H9 (cell line): ENCODE results near the gene FAT4. TPM values are rescaled to one million over a fixed set of nuclear protein-coding genes. Genes with fewer than 3 reads are reported as not detected.

Source experiments
- DNase-seq: peaks from one replicate; pipeline ENCODE4 v3.0.0-alpha.2; 2017
- H2AFZ ChIP-seq: one replicate; pipeline ENCODE4 v1.6.1; 2013; ENCODE audit warnings: mild to moderate bottlenecking, low read length, control low read depth, moderate library complexity
- H2AK5ac ChIP-seq: 2 replicates; pipeline ENCODE4 v1.6.1; 2013; ENCODE audit warnings: low read length, control low read depth, mixed read lengths; ENCODE audit not compliant: insufficient read length
- H2BK120ac ChIP-seq: one replicate; pipeline ENCODE4 v1.6.1; 2013; ENCODE audit warnings: low read depth, mild to moderate bottlenecking, low read length, control low read depth, inconsistent platforms; ENCODE audit not compliant: poor library complexity, severe bottlenecking
- H2BK12ac ChIP-seq: 2 replicates; pipeline ENCODE4 v1.6.1; 2013; ENCODE audit warnings: low read length, control low read depth, mixed read lengths, low read depth; ENCODE audit not compliant: insufficient read length
- H2BK15ac ChIP-seq: 2 replicates; pipeline ENCODE4 v1.6.1; 2013; ENCODE audit warnings: low read depth, low read length, control low read depth
- H2BK20ac ChIP-seq: one replicate; pipeline ENCODE4 v1.6.1; 2013; ENCODE audit warnings: low read depth, mild to moderate bottlenecking, low read length, control low read depth, inconsistent platforms; ENCODE audit not compliant: poor library complexity, severe bottlenecking
- H2BK5ac ChIP-seq: 2 replicates; pipeline ENCODE4 v1.6.1; 2013; ENCODE audit warnings: low read length, control low read depth, mixed read lengths; ENCODE audit not compliant: insufficient read length
- H3K14ac ChIP-seq: 2 replicates; pipeline ENCODE4 v1.6.1; 2013; ENCODE audit warnings: low read length, control low read depth; ENCODE audit not compliant: insufficient read depth
- H3K18ac ChIP-seq: 2 replicates; pipeline ENCODE4 v1.6.1; 2013; ENCODE audit warnings: low read depth, mild to moderate bottlenecking, mixed read lengths, low read length, control low read depth; ENCODE audit not compliant: insufficient read length
- H3K23ac ChIP-seq: 2 replicates; pipeline ENCODE4 v1.6.1; 2013; ENCODE audit warnings: low read length, control low read depth, mixed read lengths, low read depth; ENCODE audit not compliant: insufficient read length
- H3K23me2 ChIP-seq: 2 replicates; pipeline ENCODE4 v1.6.1; 2013; ENCODE audit warnings: low read depth, mild to moderate bottlenecking, mixed read lengths, low read length, control low read depth; ENCODE audit not compliant: insufficient read length, poor library complexity, severe bottlenecking
- H3K27ac ChIP-seq: 2 replicates; pipeline ENCODE4 v1.5.1; 2013; ENCODE audit warnings: low read length, control low read depth, mixed read lengths, low read depth; ENCODE audit not compliant: insufficient read length
- H3K27me3 ChIP-seq: 2 replicates; pipeline ENCODE4 v1.6.1; 2013; ENCODE audit warnings: low read length, control low read depth, inconsistent platforms; ENCODE audit not compliant: insufficient read depth
- H3K4ac ChIP-seq: 2 replicates; pipeline ENCODE4 v1.6.1; 2013; ENCODE audit warnings: low read depth, mild to moderate bottlenecking, control low read depth, inconsistent platforms, low read length, moderate library complexity
- H3K4me1 ChIP-seq: 2 replicates; pipeline ENCODE4 v1.6.1; 2013; ENCODE audit warnings: low read length, control low read depth, inconsistent platforms; ENCODE audit not compliant: insufficient read depth
- H3K4me2 ChIP-seq: 2 replicates; pipeline ENCODE4 v1.6.1; 2013; ENCODE audit warnings: low read length, control low read depth, mixed read lengths; ENCODE audit not compliant: insufficient read length, insufficient read depth
- H3K56ac ChIP-seq: 2 replicates; pipeline ENCODE4 v1.6.1; 2013; ENCODE audit warnings: low read depth, mild to moderate bottlenecking, mixed read lengths, low read length, control low read depth; ENCODE audit not compliant: insufficient read length
- H3K79me1 ChIP-seq: 2 replicates; pipeline ENCODE4 v1.6.1; 2013; ENCODE audit warnings: low read depth, mild to moderate bottlenecking, moderate library complexity, low read length, control low read depth, inconsistent platforms; ENCODE audit not compliant: insufficient read depth, poor library complexity, severe bottlenecking
- H3K79me2 ChIP-seq: 2 replicates; pipeline ENCODE4 v1.6.1; 2013; ENCODE audit warnings: low read length, control low read depth, inconsistent platforms; ENCODE audit not compliant: insufficient read depth
- H3K9ac ChIP-seq: 2 replicates; pipeline ENCODE4 v1.6.1; 2013; ENCODE audit warnings: low read length, control low read depth, mixed read lengths; ENCODE audit not compliant: insufficient read length; ENCODE audit errors: extremely low read depth
- H3K9me3 ChIP-seq: one replicate; pipeline ENCODE4 v1.6.1; 2013; ENCODE audit warnings: low read depth, low read length, inconsistent platforms; ENCODE audit not compliant: control insufficient read depth
- H3T11ph ChIP-seq: one replicate; pipeline ENCODE4 v1.6.1; 2013; ENCODE audit warnings: mild to moderate bottlenecking, low read length, control low read depth, inconsistent platforms
- H4K20me1 ChIP-seq: one replicate; pipeline ENCODE4 v1.6.1; 2013; ENCODE audit not compliant: control insufficient read depth, insufficient read length, insufficient read depth
- H4K5ac ChIP-seq: 2 replicates; pipeline ENCODE4 v1.6.1; 2013; ENCODE audit warnings: low read depth, mild to moderate bottlenecking, mixed read lengths, low read length, control low read depth; ENCODE audit not compliant: insufficient read length
- H4K8ac ChIP-seq: replicated peaks from 2 replicates; pipeline ENCODE4 v1.6.1; 2013; ENCODE audit warnings: low read length, control low read depth, mixed read lengths, low read depth; ENCODE audit not compliant: insufficient read length
- H4K91ac ChIP-seq: 2 replicates; pipeline ENCODE4 v1.6.1; 2013; ENCODE audit warnings: low read depth, mild to moderate bottlenecking, moderate library complexity, mixed read lengths, low read length, control low read depth; ENCODE audit not compliant: insufficient read length
- H3K27ac Mint-ChIP-seq, 3 experiments: 2 replicates in 2 of 3; 3 replicates in 1 of 3; pipeline ENCODE4 v1.8.0; 2020 to 2021; ENCODE audit warnings: mixed read lengths in 3 of 3, mild to moderate bottlenecking in 1 of 3, moderate library complexity in 1 of 3
- H3K27me3 Mint-ChIP-seq: 2 replicates; pipeline ENCODE4 v1.8.0; 2021; ENCODE audit warnings: low read depth, mild to moderate bottlenecking, moderate library complexity, mixed read lengths
- H3K36me3 Mint-ChIP-seq, 3 experiments: 2 replicates in 2 of 3; 3 replicates in 1 of 3; pipeline ENCODE4 v1.8.0; 2020 to 2021; ENCODE audit warnings: low read depth in 3 of 3, mixed read lengths in 3 of 3; ENCODE audit not compliant: insufficient read depth in 1 of 3
- H3K4me1 Mint-ChIP-seq, 2 experiments: 2 replicates each; pipeline ENCODE4 v1.8.0; 2020; ENCODE audit warnings: mixed read lengths in 2 of 2
- H3K4me3 Mint-ChIP-seq, 2 experiments: 2 replicates in 1 of 2; 3 replicates in 1 of 2; pipeline ENCODE4 v1.8.0; 2020 to 2021; ENCODE audit warnings: mild to moderate bottlenecking in 2 of 2, mixed read lengths in 2 of 2, moderate library complexity in 1 of 2
- H3K9me3 Mint-ChIP-seq, 2 experiments: 2 replicates in 1 of 2; 3 replicates in 1 of 2; pipeline ENCODE4 v1.8.0; 2020; ENCODE audit warnings: mild to moderate bottlenecking in 2 of 2, mixed read lengths in 2 of 2, moderate library complexity in 1 of 2
- CTCF ChIP-seq: fragments of 200-600 bp; sonication (generic); conservative IDR thresholded peaks from 3 replicates; pipeline ENCODE4 v1.8.0; 2021; ENCODE audit warnings: antibody characterized with exemption, mild to moderate bottlenecking
- WGBS: extraction: QIAGEN DNeasy Blood & Tissue Kit; methylation state at CpG from one replicate; pipeline ENCODE4 v1.1.7; 2013; ENCODE audit warnings: missing lambda C conversion rate, low lambda C conversion rate, mixed read lengths; ENCODE audit not compliant: insufficient read length; ENCODE audit errors: extremely low coverage; 5-methylcytosine and 5-hydroxymethylcytosine counted together
- total RNA-seq: library from RNA; stranded (reverse); gene quantifications from 2 replicates; pipeline ENCODE4 v1.2.1, GENCODE V29; 2021

The FAT4 gene
- total RNA-seq, 1 experiment from 2014 or later = 6.9 TPM

- TF ChIP-seq CTCF = no peak
- no peak overlapping the region for H3K4me3 Mint-ChIP-seq
- Histone ChIP-seq H3K27me3 (no peaks in the 10 kb centered on the region), H3K56ac (no peak overlapping the region), H2BK20ac (no peak overlapping the region), H4K8ac (no peak overlapping the region), H3K27ac (no peak overlapping the region), H3K4ac (no peak overlapping the region), H2BK15ac (no peak overlapping the region), H3K9ac (no peak overlapping the region), H3T11ph (no peak overlapping the region), H4K91ac (no peak overlapping the region), H2BK5ac (no peak overlapping the region), H3K18ac (no peak overlapping the region), H4K5ac (no peak overlapping the region), H2AK5ac (no peak overlapping the region), H3K79me2 (no peaks in the 10 kb centered on the region), H3K9me3 (no peaks in the 10 kb centered on the region), H3K14ac (no peak overlapping the region), H3K4me2 (no peak overlapping the region), H3K4me1 (no peaks in the 10 kb centered on the region), H4K20me1 (no peaks in the 10 kb centered on the region), H2AFZ (no peak overlapping the region), H2BK12ac (no peak overlapping the region), H3K79me1 (no peaks in the 10 kb centered on the region), H3K23ac (no peak overlapping the region), H3K23me2 (no peaks in the 10 kb centered on the region), H2BK120ac (no peak overlapping the region)
- no CpG with 5 or more reads among the region's 1 CpG for WGBS
- H3K4me1 Mint-ChIP-seq = no peaks in the 10 kb centered on the region
- H3K9me3 Mint-ChIP-seq = no peaks in the 10 kb centered on the region
- H3K36me3 Mint-ChIP-seq = no peaks in the 10 kb centered on the region
- H3K27me3 Mint-ChIP-seq = no peaks in the 10 kb centered on the region
- H3K27ac Mint-ChIP-seq = no peak overlapping the region
- DNase-seq = no peak
These were observed 11.7 kb upstream of the FAT4 start for GRCh38 chr4:125303058-125303457.
